ENCODE data around the gene AVPI1. TPM values are rescaled to one million over a fixed set of nuclear protein-coding genes. Genes with fewer than 3 reads are reported as not detected.

Gene AVPI1
- polyA plus RNA-seq, 1 donor (not counting 4 experiments of a cell fraction or from before 2014, with no cell fraction given): 48.8 TPM

DNA sequence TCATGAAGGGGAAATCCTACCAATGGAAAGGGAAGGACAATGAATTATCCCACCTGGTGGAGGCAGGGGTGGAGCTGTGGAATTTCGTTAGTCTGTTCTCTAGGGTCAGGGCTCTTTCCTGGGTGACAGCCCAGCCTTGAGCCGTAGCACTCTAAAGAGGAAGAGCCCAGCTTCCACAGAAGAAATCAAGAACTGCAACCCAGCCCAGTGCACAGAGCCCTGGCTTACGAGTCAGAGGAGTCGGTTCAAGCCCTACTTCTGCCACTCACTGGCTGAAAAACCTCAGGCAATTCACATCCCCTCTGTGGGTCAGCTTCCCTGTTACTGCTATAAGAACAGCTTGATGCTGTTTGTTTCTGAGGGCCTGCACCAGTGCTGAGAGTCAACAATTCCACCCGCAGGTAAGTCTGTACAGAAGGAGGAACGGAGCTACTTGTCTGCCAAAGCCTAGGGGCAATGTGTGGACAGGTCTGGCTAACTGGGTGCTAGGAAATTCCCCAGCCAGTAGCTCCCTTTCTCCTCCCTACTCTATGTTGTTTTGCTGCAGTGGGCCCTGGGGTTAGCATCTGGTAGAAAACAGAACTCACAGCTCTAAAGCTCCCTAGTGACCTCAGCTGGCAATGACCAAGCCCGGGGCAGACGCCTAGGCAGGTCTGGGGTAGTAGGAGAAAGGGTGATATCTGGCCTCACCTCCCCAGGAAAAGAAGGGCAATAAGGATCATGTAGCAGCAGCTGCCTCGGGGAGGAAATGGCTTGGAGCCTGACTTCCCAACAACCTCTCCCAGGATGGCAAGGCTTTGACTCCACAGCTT is 3.3 kb downstream of the AVPI1 start:
- dilution Hi-C loops (cut with MboI; ENCODE audit: extremely low pct_ligation_motif_present, low sequenced_read_pairs): no loop called here
- H3K36me3 ChIP-seq (ENCODE audit: control insufficient read depth in 2 of 2, extremely low read depth in 1 of 2, insufficient read depth in 2 of 2, low read length in 2 of 2): peaks cover 7 to 31% of the 10 kb centered on the region in 2 experiments
- peak overlapping the region; percentile 98 for H3K4me2 ChIP-seq (ENCODE audit: control insufficient read depth, extremely low read depth, insufficient read depth, low read depth, low read length)
- H2AFZ ChIP-seq (ENCODE audit: control insufficient read depth, low read length): no peak overlapping the region
- peaks cover 63% of the 10 kb centered on the region for H3K79me2 ChIP-seq (ENCODE audit: control insufficient read depth, insufficient read depth, low read length)
- H3K27me3 ChIP-seq (ENCODE audit: control insufficient read depth, extremely low read depth, insufficient read depth, low read length): no peaks in the 10 kb centered on the region
- H3K4me3 ChIP-seq (ENCODE audit: control insufficient read depth in 2 of 3, extremely low read depth in 1 of 3, insufficient read depth in 2 of 3, low read depth in 1 of 3, low read length in 3 of 3): peak overlapping the region; percentile 85 to 93 (median 86)
- DNase-seq (ENCODE audit: low read depth, low spot score) (peak; percentile 35), FAIRE-seq (no peak)
- H3K9ac ChIP-seq (ENCODE audit: control insufficient read depth, extremely low read depth, insufficient read depth, low read length): peak overlapping the region; percentile 97
- H4K20me1 ChIP-seq (ENCODE audit: control insufficient read depth, extremely low read depth, insufficient read depth, low read length): peaks cover 2% of the 10 kb centered on the region
- H3K9me1 ChIP-seq (ENCODE audit: control insufficient read depth, extremely low read depth, insufficient read depth, low read length): no peaks in the 10 kb centered on the region
- H3K27ac ChIP-seq (ENCODE audit: control insufficient read depth, insufficient read depth, low read length): peak overlapping the region; percentile 92
- H3K4me1 ChIP-seq (ENCODE audit: control insufficient read depth, extremely low read depth, insufficient read depth, low read length): peaks cover 33% of the 10 kb centered on the region
- H3K9me3 ChIP-seq (ENCODE audit: control insufficient read depth, low read depth, low read length): no peaks in the 10 kb centered on the region
- TF ChIP-seq, protein P1, sequence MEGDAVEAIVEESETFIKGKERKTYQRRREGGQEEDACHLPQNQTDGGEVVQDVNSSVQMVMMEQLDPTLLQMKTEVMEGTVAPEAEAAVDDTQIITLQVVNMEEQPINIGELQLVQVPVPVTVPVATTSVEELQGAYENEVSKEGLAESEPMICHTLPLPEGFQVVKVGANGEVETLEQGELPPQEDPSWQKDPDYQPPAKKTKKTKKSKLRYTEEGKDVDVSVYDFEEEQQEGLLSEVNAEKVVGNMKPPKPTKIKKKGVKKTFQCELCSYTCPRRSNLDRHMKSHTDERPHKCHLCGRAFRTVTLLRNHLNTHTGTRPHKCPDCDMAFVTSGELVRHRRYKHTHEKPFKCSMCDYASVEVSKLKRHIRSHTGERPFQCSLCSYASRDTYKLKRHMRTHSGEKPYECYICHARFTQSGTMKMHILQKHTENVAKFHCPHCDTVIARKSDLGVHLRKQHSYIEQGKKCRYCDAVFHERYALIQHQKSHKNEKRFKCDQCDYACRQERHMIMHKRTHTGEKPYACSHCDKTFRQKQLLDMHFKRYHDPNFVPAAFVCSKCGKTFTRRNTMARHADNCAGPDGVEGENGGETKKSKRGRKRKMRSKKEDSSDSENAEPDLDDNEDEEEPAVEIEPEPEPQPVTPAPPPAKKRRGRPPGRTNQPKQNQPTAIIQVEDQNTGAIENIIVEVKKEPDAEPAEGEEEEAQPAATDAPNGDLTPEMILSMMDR (optimal IDR thresholded peaks at IDR 0.05 in 1 of 3, IDR thresholded peaks at IDR 0.05 in 1 of 3, conservative IDR thresholded peaks at IDR 0.05 in 1 of 3; ENCODE audit: extremely low read depth in 1 of 3, insufficient read depth in 2 of 3, low read length in 3 of 3): no peak
- TF ChIP-seq EZH2 (IDR thresholded peaks at IDR 0.05; ENCODE audit: low read length): no peak

DNA sequence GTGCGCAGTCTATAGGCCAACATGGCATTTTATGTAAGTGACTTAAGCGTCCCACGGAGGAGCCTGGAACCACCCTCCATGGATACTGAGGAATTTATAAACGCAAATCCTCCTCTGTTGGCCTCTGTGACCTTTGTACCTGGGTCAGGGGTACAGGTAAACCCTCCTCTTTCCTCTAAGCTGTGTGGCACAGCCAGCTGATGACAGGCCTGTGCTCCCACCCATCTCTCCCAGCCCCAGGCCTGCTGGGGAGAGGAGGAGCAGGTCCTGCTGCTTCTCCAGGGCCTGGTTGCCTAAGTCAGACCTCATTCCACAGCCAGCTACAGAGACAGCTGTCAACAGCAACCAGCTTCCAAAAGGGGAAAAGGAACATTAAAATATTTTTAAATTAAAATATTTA is 5.0 kb downstream of the AVPI1 start:
- DNase-seq (ENCODE audit: low read depth, low spot score): peak; percentile 38
- TF ChIP-seq, protein P1 (optimal IDR thresholded peaks at IDR 0.05 in 1 of 3, IDR thresholded peaks at IDR 0.05 in 1 of 3, conservative IDR thresholded peaks at IDR 0.05 in 1 of 3; ENCODE audit: extremely low read depth in 1 of 3, insufficient read depth in 2 of 3, low read length in 3 of 3): no peak
- TF ChIP-seq EZH2 (IDR thresholded peaks at IDR 0.05; ENCODE audit: low read length): no peak
- peaks cover 20% of the 10 kb centered on the region for H3K4me1 ChIP-seq (ENCODE audit: control insufficient read depth, extremely low read depth, insufficient read depth, low read length)
- H3K27ac ChIP-seq (ENCODE audit: control insufficient read depth, insufficient read depth, low read length): no peak overlapping the region
- peaks cover 13 to 40% of the 10 kb centered on the region in 2 experiments for H3K36me3 ChIP-seq (ENCODE audit: control insufficient read depth in 2 of 2, extremely low read depth in 1 of 2, insufficient read depth in 2 of 2, low read length in 2 of 2)
- H3K4me3 ChIP-seq (ENCODE audit: control insufficient read depth in 2 of 3, extremely low read depth in 1 of 3, insufficient read depth in 2 of 3, low read depth in 1 of 3, low read length in 3 of 3): no peak overlapping the region
- no peak for FAIRE-seq
- no peak overlapping the region for H3K9ac ChIP-seq (ENCODE audit: control insufficient read depth, extremely low read depth, insufficient read depth, low read length)
- dilution Hi-C loops (cut with MboI; ENCODE audit: extremely low pct_ligation_motif_present, low sequenced_read_pairs): no loop called here
- no peak overlapping the region for H2AFZ ChIP-seq (ENCODE audit: control insufficient read depth, low read length)
- peaks cover 63% of the 10 kb centered on the region for H3K79me2 ChIP-seq (ENCODE audit: control insufficient read depth, insufficient read depth, low read length)
- no peaks in the 10 kb centered on the region for H3K27me3 ChIP-seq (ENCODE audit: control insufficient read depth, extremely low read depth, insufficient read depth, low read length)
- H3K9me1 ChIP-seq (ENCODE audit: control insufficient read depth, extremely low read depth, insufficient read depth, low read length): no peaks in the 10 kb centered on the region
- peaks cover 9% of the 10 kb centered on the region for H4K20me1 ChIP-seq (ENCODE audit: control insufficient read depth, extremely low read depth, insufficient read depth, low read length)
- H3K9me3 ChIP-seq (ENCODE audit: control insufficient read depth, low read depth, low read length): no peaks in the 10 kb centered on the region
- no peak overlapping the region for H3K4me2 ChIP-seq (ENCODE audit: control insufficient read depth, extremely low read depth, insufficient read depth, low read depth, low read length)
